Loucy (cell line): ENCODE results near the gene IL26.

ENCODE experiments used
- H2AFZ ChIP-seq: fragments of 200-600 bp; sonication (generic); 2 replicates; pipeline ENCODE4 v1.6.0; 2016; ENCODE audit warnings: antibody characterized with exemption, mild to moderate bottlenecking, low read length, moderate library complexity
- H3F3A ChIP-seq: fragments of 200-600 bp; 2 replicates; pipeline ENCODE4 v1.6.0; 2016; ENCODE audit warnings: antibody characterized with exemption, low read depth, mild to moderate bottlenecking
- H3K27me3 ChIP-seq: fragments of 200-600 bp; sonication (generic); 2 replicates; pipeline ENCODE4 v1.6.1; 2014; ENCODE audit warnings: low read length, mild to moderate bottlenecking; ENCODE audit not compliant: insufficient read depth, poor library complexity, severe bottlenecking
- H3K36me3 ChIP-seq: fragments of 200-600 bp; sonication (generic); 2 replicates; pipeline ENCODE4 v1.6.1; 2016; ENCODE audit warnings: low read length; ENCODE audit not compliant: insufficient read depth
- H3K4me1 ChIP-seq: fragments of 200-600 bp; sonication (generic); 2 replicates; pipeline ENCODE4 v1.5.1; 2014; ENCODE audit warnings: low read length, mild to moderate bottlenecking; ENCODE audit not compliant: insufficient read depth, poor library complexity, severe bottlenecking
- H3K4me2 ChIP-seq: fragments of 200-600 bp; sonication (generic); 2 replicates; pipeline ENCODE4 v1.6.0; 2014; ENCODE audit warnings: antibody characterized with exemption, low read length, low read depth, mild to moderate bottlenecking; ENCODE audit not compliant: poor library complexity, severe bottlenecking
- H3K4me3 ChIP-seq: fragments of 200-600 bp; sonication (generic); 2 replicates; pipeline ENCODE4 v1.5.1; 2014; ENCODE audit warnings: low read length, mild to moderate bottlenecking, mixed read lengths; ENCODE audit not compliant: poor library complexity, severe bottlenecking
- H3K79me2 ChIP-seq: fragments of 200-600 bp; sonication (generic); 2 replicates; pipeline ENCODE4 v1.6.1; 2014; ENCODE audit warnings: low read length; ENCODE audit not compliant: insufficient read depth
- H3K9ac ChIP-seq: fragments of 200-600 bp; sonication (generic); 2 replicates; pipeline ENCODE4 v1.6.0; 2014; ENCODE audit warnings: mild to moderate bottlenecking, low read depth, low read length, moderate library complexity; ENCODE audit not compliant: poor library complexity, severe bottlenecking
- H3K9me2 ChIP-seq: fragments of 200-600 bp; sonication (generic); replicated peaks from 2 replicates; pipeline ENCODE4 v1.6.1; 2016; ENCODE audit warnings: low read depth, low read length, mixed read lengths
- H3K9me3 ChIP-seq: fragments of 200-600 bp; sonication (generic); 2 replicates; pipeline ENCODE4 v1.6.1; 2014; ENCODE audit warnings: mild to moderate bottlenecking, antibody characterized with exemption, low read length, low read depth; ENCODE audit not compliant: insufficient read depth
- H4K20me1 ChIP-seq: fragments of 200-600 bp; sonication (generic); 2 replicates; pipeline ENCODE4 v1.6.0; 2014; ENCODE audit warnings: antibody characterized with exemption, low read length, mild to moderate bottlenecking; ENCODE audit not compliant: insufficient read depth, poor library complexity, severe bottlenecking
- CTCF ChIP-seq: fragments of 200-600 bp; sonication (generic); conservative IDR thresholded peaks from 2 replicates; pipeline ENCODE4 v1.5.1; 2014; ENCODE audit warnings: mild to moderate bottlenecking, antibody characterized with exemption, low read length
- EZH2phosphoT487 ChIP-seq: fragments of 200-600 bp; IDR thresholded peaks from 2 replicates; pipeline ENCODE4 v1.6.1; 2018; ENCODE audit warnings: antibody characterized with exemption, mild to moderate bottlenecking, moderate library complexity, borderline replicate concordance

Gene IL26

GRCh38 chr12:68170726-68171125, 54.9 kb downstream of the IL26 start:
- no peaks in the 10 kb centered on the region for H3K36me3 ChIP-seq
- no peaks in the 10 kb centered on the region for H4K20me1 ChIP-seq
- peaks cover 7% of the 10 kb centered on the region for H3K4me1 ChIP-seq
- H3K4me2 ChIP-seq, result no peak overlapping the region
- H3K9me2 ChIP-seq, result no peaks in the 10 kb centered on the region
- H3F3A ChIP-seq, result no peaks in the 10 kb centered on the region
- no peak overlapping the region for H2AFZ ChIP-seq
- no peaks in the 10 kb centered on the region for H3K79me2 ChIP-seq
- no peaks in the 10 kb centered on the region for H3K9me3 ChIP-seq
- H3K9ac ChIP-seq, result no peak overlapping the region
- TF ChIP-seq EZH2phosphoT487, result no peak
- TF ChIP-seq CTCF, result no peak
- no peaks in the 10 kb centered on the region for H3K27me3 ChIP-seq
- H3K4me3 ChIP-seq, result no peak overlapping the region

GRCh38 chr12:68169213-68169889, 56.3 kb downstream of the IL26 start:
- Histone ChIP-seq H3K27me3 (no peaks in the 10 kb centered on the region), H3K79me2 (no peaks in the 10 kb centered on the region), H3K4me2 (no peak overlapping the region), H3K4me3 (no peak overlapping the region), H3K4me1 (no peaks in the 10 kb centered on the region), H3K36me3 (no peaks in the 10 kb centered on the region), H3K9me2 (no peaks in the 10 kb centered on the region), H3K9me3 (no peaks in the 10 kb centered on the region), H2AFZ (no peak overlapping the region), H3K9ac (no peak overlapping the region), H3F3A (no peaks in the 10 kb centered on the region), H4K20me1 (no peaks in the 10 kb centered on the region)
- TF ChIP-seq CTCF, result no peak
- TF ChIP-seq EZH2phosphoT487, result no peak

- H3K27me3 ChIP-seq, result no peaks in the 10 kb centered on the region
- H2AFZ ChIP-seq, result no peak overlapping the region
- H3F3A ChIP-seq, result no peaks in the 10 kb centered on the region
- H3K79me2 ChIP-seq, result no peaks in the 10 kb centered on the region
- no peaks in the 10 kb centered on the region for H3K4me1 ChIP-seq
- TF ChIP-seq EZH2phosphoT487, result no peak
- no peak for TF ChIP-seq CTCF
- no peaks in the 10 kb centered on the region for H4K20me1 ChIP-seq
- no peaks in the 10 kb centered on the region for H3K36me3 ChIP-seq
- no peaks in the 10 kb centered on the region for H3K9me2 ChIP-seq
- no peak overlapping the region for H3K9ac ChIP-seq
- H3K4me3 ChIP-seq, result no peak overlapping the region
- no peaks in the 10 kb centered on the region for H3K9me3 ChIP-seq
- no peak overlapping the region for H3K4me2 ChIP-seq
Measured at GRCh38 chr12:68166317-68166831, 59.2 kb downstream of the IL26 start.
